ENCODE measurements around the gene TEKTIP1. TPM values are rescaled to one million over a fixed set of nuclear protein-coding genes. Genes with fewer than 3 reads are reported as not detected.

The TEKTIP1 gene
- total and polyA plus RNA-seq, 9 donors, result 0.54 to 5.6 (median 3.6) TPM; not detected in 2

DNA sequence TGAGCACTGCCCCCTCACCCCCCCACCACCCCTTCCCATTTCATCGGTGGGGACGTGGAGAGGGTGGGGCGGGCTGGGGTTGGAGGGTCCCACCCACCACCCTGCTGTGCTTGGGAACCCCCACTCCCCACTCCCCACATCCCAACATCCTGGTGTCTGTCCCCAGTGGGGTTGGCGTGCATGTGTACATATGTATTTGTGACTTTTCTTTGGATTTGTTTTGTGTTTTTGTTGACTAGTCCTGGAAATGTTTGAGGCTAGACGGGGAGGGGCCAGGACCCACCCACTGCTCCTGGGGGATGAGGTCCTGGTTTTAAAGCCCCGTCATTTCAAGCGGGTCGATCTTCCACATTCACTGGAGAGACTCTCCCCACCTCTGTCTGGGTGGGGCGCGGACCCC is 3.0 kb upstream of the TEKTIP1 start:
- intact Hi-C loops (cut with DNase I), result no loop called here
- H3K4me1 ChIP-seq (ENCODE audit: insufficient read depth), result peaks cover 9% of the 10 kb centered on the region
- no peak overlapping the region for H3K4me3 ChIP-seq
- peak overlapping the region in 1 of 2 donors; percentile 78 for H3K27ac ChIP-seq
- TF ChIP-seq, protein P1, sequence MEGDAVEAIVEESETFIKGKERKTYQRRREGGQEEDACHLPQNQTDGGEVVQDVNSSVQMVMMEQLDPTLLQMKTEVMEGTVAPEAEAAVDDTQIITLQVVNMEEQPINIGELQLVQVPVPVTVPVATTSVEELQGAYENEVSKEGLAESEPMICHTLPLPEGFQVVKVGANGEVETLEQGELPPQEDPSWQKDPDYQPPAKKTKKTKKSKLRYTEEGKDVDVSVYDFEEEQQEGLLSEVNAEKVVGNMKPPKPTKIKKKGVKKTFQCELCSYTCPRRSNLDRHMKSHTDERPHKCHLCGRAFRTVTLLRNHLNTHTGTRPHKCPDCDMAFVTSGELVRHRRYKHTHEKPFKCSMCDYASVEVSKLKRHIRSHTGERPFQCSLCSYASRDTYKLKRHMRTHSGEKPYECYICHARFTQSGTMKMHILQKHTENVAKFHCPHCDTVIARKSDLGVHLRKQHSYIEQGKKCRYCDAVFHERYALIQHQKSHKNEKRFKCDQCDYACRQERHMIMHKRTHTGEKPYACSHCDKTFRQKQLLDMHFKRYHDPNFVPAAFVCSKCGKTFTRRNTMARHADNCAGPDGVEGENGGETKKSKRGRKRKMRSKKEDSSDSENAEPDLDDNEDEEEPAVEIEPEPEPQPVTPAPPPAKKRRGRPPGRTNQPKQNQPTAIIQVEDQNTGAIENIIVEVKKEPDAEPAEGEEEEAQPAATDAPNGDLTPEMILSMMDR (IDR thresholded peaks at IDR 0.05), result no peak
- TF ChIP-seq EP300 (IDR thresholded peaks at IDR 0.05), result no peak
- TF ChIP-seq POLR2A (IDR thresholded peaks at IDR 0.05), result no peak
- H3K9me3 ChIP-seq, result no peaks in the 10 kb centered on the region
- no peaks in the 10 kb centered on the region for H3K27me3 ChIP-seq
- H3K36me3 ChIP-seq, result no peaks in the 10 kb centered on the region
- DNase-seq, result peak in 1 of 5 donors; percentile 27
- WGBS, 3 donors, result 64 to 71% (median 68%) methylated on average over 10 of the region's 10 CpGs

DNA sequence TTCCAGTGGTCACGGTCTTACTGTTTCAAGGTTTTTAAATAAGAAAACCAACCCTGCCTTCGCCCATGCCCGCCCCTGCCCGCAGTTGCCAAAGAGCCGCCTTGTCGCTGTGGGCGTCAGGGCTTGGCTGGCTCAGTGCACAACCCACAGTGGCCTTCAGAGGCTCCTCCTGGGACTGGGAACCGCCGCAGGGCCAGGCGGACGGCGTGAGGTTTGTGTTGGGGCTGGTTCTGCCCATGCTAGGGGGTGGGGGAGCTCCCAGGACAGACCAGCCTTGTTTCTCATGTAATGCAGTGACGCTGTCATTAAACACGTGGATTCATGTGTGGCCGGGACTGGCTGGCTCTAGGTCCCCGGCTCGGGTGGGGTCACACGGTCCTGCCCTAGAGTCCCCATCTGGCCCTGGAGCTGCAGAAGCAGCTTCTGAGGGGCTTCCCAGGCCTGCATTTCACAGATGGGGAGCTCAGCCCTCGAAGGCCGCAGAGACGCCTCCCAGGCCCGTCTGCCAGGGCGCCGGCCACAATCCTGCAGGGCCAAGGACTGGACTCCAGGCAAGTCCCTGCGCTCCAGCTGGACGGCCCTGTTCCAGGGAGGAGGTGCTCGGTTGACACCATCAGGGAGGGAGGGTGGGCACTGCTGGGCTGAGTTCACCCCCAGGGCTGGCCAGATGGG is 2.4 kb upstream of the TEKTIP1 start:
- Histone ChIP-seq H3K4me1 (ENCODE audit: insufficient read depth) (peaks cover 9% of the 10 kb centered on the region), H3K9me3 (no peaks in the 10 kb centered on the region), H3K27me3 (no peaks in the 10 kb centered on the region), H3K36me3 (no peaks in the 10 kb centered on the region), H3K4me3 (no peak overlapping the region), H3K27ac (peak overlapping the region in 1 of 2 donors; percentile 78)
- intact Hi-C loops (cut with DNase I), result no loop called here
- TF ChIP-seq, protein P1 (IDR thresholded peaks at IDR 0.05), result no peak
- no peak for TF ChIP-seq POLR2A (IDR thresholded peaks at IDR 0.05)
- TF ChIP-seq EP300 (IDR thresholded peaks at IDR 0.05), result no peak
- WGBS, 3 donors, result 23 to 47% (median 34%) methylated on average over 26 to 27 of the region's 27 CpGs
- peak; percentile 62 to 76 (median 71) for DNase-seq

DNA sequence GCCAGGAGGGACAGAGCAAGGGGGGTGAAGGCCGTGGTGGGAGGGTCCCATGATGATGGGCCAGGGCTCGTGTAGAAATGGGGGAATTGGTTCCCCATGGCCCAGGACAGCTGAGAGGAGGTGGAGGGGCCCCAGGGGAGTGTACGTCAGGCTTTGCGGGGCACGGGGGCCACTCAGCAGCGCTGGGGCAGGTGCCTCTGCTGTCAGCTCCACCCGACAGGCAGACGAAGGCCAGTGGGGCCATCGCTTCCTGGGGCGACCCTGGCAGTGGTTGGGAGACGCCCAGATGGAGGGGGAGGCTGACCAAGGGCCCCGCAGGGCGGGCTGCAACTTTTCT is 1.9 kb upstream of the TEKTIP1 start:
- DNase-seq, result peak in 1 of 5 donors; percentile 44
- Histone ChIP-seq H3K36me3 (no peaks in the 10 kb centered on the region), H3K9me3 (no peaks in the 10 kb centered on the region), H3K4me1 (ENCODE audit: insufficient read depth) (peaks cover 9% of the 10 kb centered on the region), H3K4me3 (no peak overlapping the region), H3K27me3 (no peaks in the 10 kb centered on the region), H3K27ac (peak overlapping the region in 1 of 2 donors; percentile 78)
- intact Hi-C loops (cut with DNase I), result no loop called here
- TF ChIP-seq POLR2A (IDR thresholded peaks at IDR 0.05) (no peak), EP300 (IDR thresholded peaks at IDR 0.05) (no peak)
- TF ChIP-seq, protein P1 (IDR thresholded peaks at IDR 0.05), result no peak
- WGBS, 3 donors, result 39 to 50% (median 41%) methylated on average over 13 of the region's 13 CpGs

DNA sequence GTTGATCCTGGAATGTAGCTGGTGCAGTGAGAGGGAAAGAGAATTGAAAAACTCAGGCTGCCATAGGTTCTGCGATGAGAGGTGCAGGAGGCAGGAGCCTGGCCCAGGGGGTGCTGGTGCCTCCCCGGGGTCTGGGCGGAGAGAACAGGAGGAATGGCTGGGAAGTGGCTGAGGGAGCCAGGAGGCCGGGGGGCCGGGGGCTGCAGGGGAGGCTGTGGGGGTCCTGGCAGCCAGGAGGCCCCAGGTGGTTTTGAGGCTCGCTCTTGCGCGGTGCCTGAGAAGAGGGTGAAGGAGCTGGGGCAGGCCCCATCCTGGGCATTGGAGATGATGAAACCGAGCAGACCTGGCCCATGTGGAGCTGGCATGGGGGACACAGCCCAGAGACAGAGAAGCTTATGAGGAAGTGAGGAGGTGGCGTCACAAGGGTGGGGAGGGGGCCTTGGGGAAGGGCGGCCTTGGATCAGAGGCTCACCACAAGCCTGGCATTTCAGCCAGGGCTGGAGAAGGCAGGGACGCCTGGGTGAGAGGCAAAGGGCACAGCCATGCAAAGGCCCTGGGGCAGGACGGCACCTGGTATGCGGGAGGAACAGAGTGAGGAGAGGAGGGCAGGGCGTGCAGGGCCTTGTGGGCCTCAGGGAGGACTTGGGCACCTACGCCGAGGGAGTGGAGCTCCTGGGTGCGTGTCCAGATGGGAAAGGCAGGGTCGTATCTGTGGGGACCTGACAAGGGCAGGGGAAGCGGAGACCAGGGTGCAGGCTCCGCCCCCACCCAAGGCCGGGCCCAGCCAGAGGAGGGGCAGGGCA is 1.3 kb upstream of the TEKTIP1 start:
- peak in 1 of 5 donors; percentile 36 for DNase-seq
- H3K4me3 ChIP-seq, result no peak overlapping the region
- no peaks in the 10 kb centered on the region for H3K36me3 ChIP-seq

More for the DNA sequence above, 1.3 kb upstream of the TEKTIP1 start:
- intact Hi-C loops (cut with DNase I), result no loop called here
- Histone ChIP-seq H3K4me1 (ENCODE audit: insufficient read depth) (peaks cover 9% of the 10 kb centered on the region), H3K9me3 (no peaks in the 10 kb centered on the region), H3K27me3 (no peaks in the 10 kb centered on the region), H3K27ac (peak overlapping the region in 1 of 2 donors; percentile 78)
- WGBS, 3 donors, result 74 to 82% (median 79%) methylated on average over 22 of the region's 22 CpGs
- TF ChIP-seq, protein P1 (IDR thresholded peaks at IDR 0.05), result no peak
- TF ChIP-seq POLR2A (IDR thresholded peaks at IDR 0.05) (no peak), EP300 (IDR thresholded peaks at IDR 0.05) (no peak)
